Osteocyte (in vitro differentiated cells): ENCODE measurements around the gene DEPP1. TPM values are rescaled to one million over a fixed set of nuclear protein-coding genes. Genes with fewer than 3 reads are reported as not detected.
A peak's percentile ranks its signal among the peaks of the same experiment; 100 is the strongest.

Experiments used
- DNase-seq: peaks from one replicate; pipeline ENCODE4 v3.0.0; 2021; ENCODE audit warnings: mixed read lengths; ENCODE audit not compliant: unreplicated experiment; ENCODE audit errors: extremely low spot score
- H3K27ac Mint-ChIP-seq: one replicate; pipeline ENCODE4 v1.8.0; 2021; ENCODE audit warnings: mild to moderate bottlenecking, mixed read lengths; ENCODE audit not compliant: unreplicated experiment
- H3K27me3 Mint-ChIP-seq: one replicate; pipeline ENCODE4 v1.8.0; 2021; ENCODE audit warnings: mixed read lengths; ENCODE audit not compliant: unreplicated experiment
- H3K36me3 Mint-ChIP-seq: one replicate; pipeline ENCODE4 v1.8.0; 2021; ENCODE audit warnings: mixed read lengths; ENCODE audit not compliant: unreplicated experiment
- H3K4me1 Mint-ChIP-seq: one replicate; pipeline ENCODE4 v1.8.0; 2021; ENCODE audit warnings: mixed read lengths; ENCODE audit not compliant: unreplicated experiment
- H3K4me3 Mint-ChIP-seq: one replicate; pipeline ENCODE4 v1.8.0; 2021; ENCODE audit warnings: mild to moderate bottlenecking, moderate library complexity, mixed read lengths; ENCODE audit not compliant: unreplicated experiment
- H3K9me3 Mint-ChIP-seq: one replicate; pipeline ENCODE4 v1.8.0; 2021; ENCODE audit warnings: mixed read lengths; ENCODE audit not compliant: unreplicated experiment
- total RNA-seq: library from RNA; stranded (reverse); gene quantifications from 2 replicates; pipeline ENCODE4 v1.2.1, GENCODE V29; 2021
- TF ChIP-seq, protein P1 (sequence below): fragments of 200-600 bp; sonication (generic); IDR thresholded peaks from 2 replicates; pipeline ENCODE4 v1.5.0; 2021; ENCODE audit warnings: antibody characterized with exemption, mild to moderate bottlenecking, moderate library complexity

DEPP1 gene
- total RNA-seq, 1 donor from 2014 or later = 10.3 TPM

- H3K4me1 Mint-ChIP-seq = peaks cover 30% of the 10 kb centered on the region
- H3K36me3 Mint-ChIP-seq = peaks cover 8% of the 10 kb centered on the region
- peak overlapping the region; percentile 32 for H3K27ac Mint-ChIP-seq
- H3K4me3 Mint-ChIP-seq = no peak overlapping the region
- no peak for DNase-seq
- H3K9me3 Mint-ChIP-seq = peaks cover 4% of the 10 kb centered on the region
- H3K27me3 Mint-ChIP-seq = no peaks in the 10 kb centered on the region
- TF ChIP-seq, protein P1, sequence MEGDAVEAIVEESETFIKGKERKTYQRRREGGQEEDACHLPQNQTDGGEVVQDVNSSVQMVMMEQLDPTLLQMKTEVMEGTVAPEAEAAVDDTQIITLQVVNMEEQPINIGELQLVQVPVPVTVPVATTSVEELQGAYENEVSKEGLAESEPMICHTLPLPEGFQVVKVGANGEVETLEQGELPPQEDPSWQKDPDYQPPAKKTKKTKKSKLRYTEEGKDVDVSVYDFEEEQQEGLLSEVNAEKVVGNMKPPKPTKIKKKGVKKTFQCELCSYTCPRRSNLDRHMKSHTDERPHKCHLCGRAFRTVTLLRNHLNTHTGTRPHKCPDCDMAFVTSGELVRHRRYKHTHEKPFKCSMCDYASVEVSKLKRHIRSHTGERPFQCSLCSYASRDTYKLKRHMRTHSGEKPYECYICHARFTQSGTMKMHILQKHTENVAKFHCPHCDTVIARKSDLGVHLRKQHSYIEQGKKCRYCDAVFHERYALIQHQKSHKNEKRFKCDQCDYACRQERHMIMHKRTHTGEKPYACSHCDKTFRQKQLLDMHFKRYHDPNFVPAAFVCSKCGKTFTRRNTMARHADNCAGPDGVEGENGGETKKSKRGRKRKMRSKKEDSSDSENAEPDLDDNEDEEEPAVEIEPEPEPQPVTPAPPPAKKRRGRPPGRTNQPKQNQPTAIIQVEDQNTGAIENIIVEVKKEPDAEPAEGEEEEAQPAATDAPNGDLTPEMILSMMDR = no peak
Observed at GRCh38 chr10:44952779-44953231, 25.8 kb downstream of the DEPP1 start.

DNA sequence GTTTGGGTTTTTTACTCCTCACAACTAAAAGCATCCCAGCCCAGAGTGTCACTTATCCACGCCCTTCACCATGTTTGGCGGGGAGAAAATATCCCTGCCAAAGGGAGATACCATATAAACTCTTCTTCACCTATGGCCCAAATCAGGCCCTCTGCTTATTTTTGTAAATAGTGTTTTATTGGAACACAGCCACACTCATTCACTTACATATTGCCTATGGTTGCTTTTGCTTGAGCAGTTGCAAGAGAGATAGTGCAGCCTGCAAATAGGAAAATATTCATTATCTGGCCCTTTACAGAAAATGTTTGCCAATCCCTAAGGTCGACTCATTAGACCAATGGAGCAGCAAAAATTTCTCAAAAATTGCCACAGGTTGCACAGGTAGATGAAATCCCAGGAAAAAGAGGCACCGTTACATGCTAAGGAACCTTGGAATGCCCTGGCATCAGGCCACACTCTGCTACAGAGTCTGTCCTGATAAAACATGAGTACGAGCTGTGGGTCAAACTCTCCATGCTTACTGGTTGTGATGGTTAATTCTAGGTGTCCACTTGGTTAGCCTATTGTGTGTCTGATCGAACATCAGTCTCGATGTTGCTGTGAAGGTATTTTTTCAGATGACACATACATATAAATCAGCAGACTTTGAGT is 26.9 kb downstream of the DEPP1 start:
- no peak for DNase-seq
- no peaks in the 10 kb centered on the region for H3K27me3 Mint-ChIP-seq
- peaks cover 8% of the 10 kb centered on the region for H3K36me3 Mint-ChIP-seq
- no peaks in the 10 kb centered on the region for H3K9me3 Mint-ChIP-seq
- H3K4me1 Mint-ChIP-seq = peaks cover 26% of the 10 kb centered on the region
- TF ChIP-seq, protein P1 = no peak
- H3K4me3 Mint-ChIP-seq = no peak overlapping the region
- no peak overlapping the region for H3K27ac Mint-ChIP-seq

DNA sequence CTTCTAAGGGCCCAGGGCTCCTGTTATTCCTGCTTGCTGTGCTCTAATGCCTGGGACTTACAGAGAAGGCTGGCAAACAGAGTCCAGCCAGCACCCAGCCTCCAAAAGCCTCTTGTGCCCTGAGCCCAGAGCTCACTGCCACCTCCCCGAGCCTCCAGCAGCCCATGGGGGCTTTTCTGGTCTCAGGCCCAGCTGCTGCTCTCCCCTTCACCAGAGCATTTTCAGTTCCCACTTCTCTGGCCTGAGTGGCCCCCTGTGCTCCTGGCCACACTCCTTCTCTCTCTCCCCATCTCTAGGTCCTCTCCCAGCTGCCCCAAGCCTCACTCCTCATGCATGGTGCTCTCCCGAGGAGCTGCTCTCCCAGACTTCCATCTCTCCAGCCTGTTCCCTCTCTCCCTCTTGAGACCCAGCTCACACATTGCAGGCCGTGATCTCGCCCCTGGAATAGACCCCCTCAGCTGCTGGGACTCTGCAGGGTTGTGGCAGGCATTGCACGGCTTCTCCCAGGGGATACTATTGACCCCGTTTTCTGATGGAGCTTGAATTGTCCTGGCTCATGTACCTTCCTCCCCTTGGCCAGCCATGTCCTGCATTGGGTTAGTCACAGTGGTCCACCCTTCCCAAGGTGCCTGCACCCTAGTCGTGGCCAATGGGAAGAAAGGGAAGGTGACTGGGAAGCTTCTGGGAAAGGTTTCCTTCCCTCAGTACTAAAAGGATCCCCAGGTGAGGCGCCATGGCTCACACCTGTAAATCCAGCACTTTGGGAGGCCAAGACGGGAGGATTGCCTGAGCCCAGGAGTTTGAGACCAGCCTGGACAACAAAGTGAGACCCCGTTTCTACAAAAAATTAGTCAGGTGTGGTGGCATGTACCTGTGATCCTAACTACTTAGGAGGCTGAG is 28.0 kb downstream of the DEPP1 start:
- Mint-ChIP-seq H3K27ac (no peak overlapping the region), H3K4me3 (no peak overlapping the region), H3K36me3 (no peaks in the 10 kb centered on the region), H3K9me3 (peaks cover under 1% of the 10 kb centered on the region), H3K27me3 (no peaks in the 10 kb centered on the region), H3K4me1 (peaks cover 26% of the 10 kb centered on the region)
- TF ChIP-seq, protein P1 = no peak
- DNase-seq = no peak

DNA sequence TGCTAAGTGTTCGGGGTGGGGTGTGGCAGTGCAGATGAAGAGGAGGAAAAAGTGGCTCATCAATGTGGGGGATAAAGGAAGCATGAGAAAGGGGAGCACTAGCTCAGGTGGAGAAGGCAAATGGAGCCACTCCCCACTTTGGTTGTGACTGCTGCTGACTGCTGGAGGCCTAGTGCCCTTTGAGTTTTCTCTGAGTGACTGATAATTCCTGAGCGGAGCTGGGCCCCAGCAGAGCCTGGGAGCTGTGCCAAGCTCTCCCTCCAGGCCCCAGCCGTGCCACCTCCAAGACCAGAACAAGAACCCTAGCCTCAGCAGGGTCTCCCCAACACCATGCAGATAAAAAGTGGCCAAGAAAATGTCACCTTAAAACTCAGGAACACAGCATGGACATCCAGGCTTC is 28.7 kb downstream of the DEPP1 start:
- Mint-ChIP-seq H3K36me3 (no peaks in the 10 kb centered on the region), H3K4me1 (peaks cover 26% of the 10 kb centered on the region), H3K4me3 (no peak overlapping the region), H3K27me3 (peaks cover 2% of the 10 kb centered on the region), H3K27ac (no peak overlapping the region), H3K9me3 (peaks cover 6% of the 10 kb centered on the region)
- TF ChIP-seq, protein P1 = no peak
- DNase-seq = no peak
